Endodermal cell (in vitro differentiated cells): ENCODE results near the gene TNF. TPM values are rescaled to one million over a fixed set of nuclear protein-coding genes. Genes with fewer than 3 reads are reported as not detected.

ENCODE experiments used
- DNase-seq: peaks from one replicate; pipeline ENCODE4 v3.0.0-alpha.2; 2017
- H3K27ac ChIP-seq: 2 replicates; pipeline ENCODE4 v1.5.1; 2013; ENCODE audit warnings: mild to moderate bottlenecking, low read depth, low read length, moderate library complexity
- H3K27me3 ChIP-seq: 2 replicates; pipeline ENCODE4 v1.6.1; 2013; ENCODE audit warnings: mild to moderate bottlenecking, low read length, moderate library complexity; ENCODE audit not compliant: insufficient read depth, control insufficient read depth, poor library complexity, severe bottlenecking
- H3K36me3 ChIP-seq: 2 replicates; pipeline ENCODE4 v1.7.0; 2013; ENCODE audit warnings: mild to moderate bottlenecking, low read length, moderate library complexity; ENCODE audit not compliant: control insufficient read depth, insufficient read depth
- H3K4me1 ChIP-seq: one replicate; pipeline ENCODE4 v1.7.0; 2013; ENCODE audit warnings: low read length; ENCODE audit not compliant: control insufficient read depth, insufficient read depth
- H3K4me3 ChIP-seq: 2 replicates; pipeline ENCODE4 v1.5.1; 2013; ENCODE audit warnings: mild to moderate bottlenecking, low read length, moderate library complexity
- H3K9ac ChIP-seq: 2 replicates; pipeline ENCODE4 v1.6.1; 2013; ENCODE audit warnings: mild to moderate bottlenecking, low read length, moderate library complexity; ENCODE audit not compliant: poor library complexity, severe bottlenecking; ENCODE audit errors: extremely low read depth
- H3K9me3 ChIP-seq: 2 replicates; pipeline ENCODE4 v1.6.1; 2013; ENCODE audit warnings: mild to moderate bottlenecking, low read length, moderate library complexity; ENCODE audit not compliant: control insufficient read depth
- H3K27ac Mint-ChIP-seq: 2 replicates; pipeline ENCODE4 v1.8.0; 2020; ENCODE audit warnings: mixed read lengths
- H3K27me3 Mint-ChIP-seq: 2 replicates; pipeline ENCODE4 v1.8.0; 2021; ENCODE audit warnings: mild to moderate bottlenecking, mixed read lengths; ENCODE audit not compliant: insufficient read depth
- H3K36me3 Mint-ChIP-seq: 2 replicates; pipeline ENCODE4 v1.8.0; 2020; ENCODE audit warnings: low read depth, mixed read lengths
- H3K4me1 Mint-ChIP-seq: 2 replicates; pipeline ENCODE4 v1.8.0; 2020; ENCODE audit warnings: mixed read lengths
- H3K4me3 Mint-ChIP-seq: 2 replicates; pipeline ENCODE4 v1.8.0; 2020; ENCODE audit warnings: mild to moderate bottlenecking, moderate library complexity, mixed read lengths
- H3K9me3 Mint-ChIP-seq: 2 replicates; pipeline ENCODE4 v1.8.0; 2020; ENCODE audit warnings: mild to moderate bottlenecking, mixed read lengths
- CTCF ChIP-seq: fragments of 200-600 bp; sonication (generic); conservative IDR thresholded peaks from 2 replicates; pipeline ENCODE4 v1.5.0; 2021; ENCODE audit warnings: antibody characterized with exemption, mild to moderate bottlenecking
- WGBS, 2 experiments: methylation state at CpG; one replicate each; pipeline versions ENCODE4 v1.1.5 to v1.1.7; 2013; ENCODE audit warnings: missing lambda C conversion rate in 2 of 2, mixed read lengths in 1 of 2; ENCODE audit not compliant: insufficient coverage in 1 of 2, insufficient read length in 1 of 2; 5-methylcytosine and 5-hydroxymethylcytosine counted together
- total RNA-seq, 2 donors: library from RNA; stranded (reverse); fragmentation: NEBNext Ultra II Directional in 1 of 2; extraction: Animal tissue kit (Norgen Biotek cat#: 25700) in 1 of 2; gene quantifications; 2 replicates in 1 of 2; 3 replicates in 1 of 2; pipeline ENCODE4 v1.2.1, GENCODE V29; 2021

Gene TNF
- total RNA-seq, 2 donors from 2014 or later = not detected

- Mint-ChIP-seq H3K36me3 (peaks cover 49% of the 10 kb centered on the region), H3K27ac (peak overlapping the region; percentile 82), H3K4me3 (peak overlapping the region; percentile 98), H3K9me3 (no peaks in the 10 kb centered on the region), H3K4me1 (peaks cover 32% of the 10 kb centered on the region), H3K27me3 (no peaks in the 10 kb centered on the region)
- 19 to 80% methylated on average over 1 to 4 of the region's 4 CpGs for WGBS, 2 experiments
- no peak for TF ChIP-seq CTCF
- H3K4me3 ChIP-seq = peak overlapping the region; percentile 99
- H3K36me3 ChIP-seq = peaks cover 49% of the 10 kb centered on the region
- peak overlapping the region; percentile 98 for H3K9ac ChIP-seq
- no peak for DNase-seq
- H3K27me3 ChIP-seq = no peaks in the 10 kb centered on the region
- H3K9me3 ChIP-seq = no peaks in the 10 kb centered on the region
- peaks cover 7% of the 10 kb centered on the region for H3K4me1 ChIP-seq
- H3K27ac ChIP-seq = no peak overlapping the region
Observed at GRCh38 chr6:31540640-31541039, 34.7 kb upstream of the TNF start.

GRCh38 chr6:31541059-31541657 is 34.2 kb upstream of the TNF start:
- Histone ChIP-seq H3K9ac (peak overlapping the region; percentile 98), H3K27ac (peak overlapping the region; percentile 100), H3K4me1 (peaks cover 7% of the 10 kb centered on the region), H3K27me3 (no peaks in the 10 kb centered on the region), H3K4me3 (peak overlapping the region; percentile 99), H3K9me3 (no peaks in the 10 kb centered on the region), H3K36me3 (peaks cover 44% of the 10 kb centered on the region)
- peak; percentile 82 for DNase-seq
- Mint-ChIP-seq H3K36me3 (peaks cover 43% of the 10 kb centered on the region), H3K27me3 (no peaks in the 10 kb centered on the region), H3K27ac (peak overlapping the region; percentile 99), H3K4me1 (peaks cover 34% of the 10 kb centered on the region), H3K9me3 (no peaks in the 10 kb centered on the region), H3K4me3 (peak overlapping the region; percentile 98)
- 0 to 2% methylated on average over 12 to 20 of the region's 21 CpGs for WGBS, 2 experiments
- TF ChIP-seq CTCF = no peak

GRCh38 chr6:31541658-31542521 is 33.5 kb upstream of the TNF start, which contains the start of gene DDX39B:
TSS of gene DDX39B (minus strand) at chr6:31542003. CDS start at chr6:31540532, 1,471 bp downstream.
- H3K4me1 ChIP-seq = peaks cover 7% of the 10 kb centered on the region
- no peak for TF ChIP-seq CTCF
- Mint-ChIP-seq H3K27ac (peak within 1 kb of the TSS; percentile 99), H3K4me3 (peak within 1 kb of the TSS; percentile 98), H3K4me1 (peaks cover 35% of the 10 kb centered on the region), H3K36me3 (peaks cover 36% of the 10 kb centered on the region), H3K27me3 (no peaks in the 10 kb centered on the region), H3K9me3 (no peaks in the 10 kb centered on the region)
- H3K4me3 ChIP-seq = peak within 1 kb of the TSS; percentile 99
- WGBS, 2 experiments = 0% methylated on average over 25 to 43 of the region's 43 CpGs
- H3K9ac ChIP-seq = peak within 1 kb of the TSS; percentile 98
- DNase-seq = peak; percentile 97
- peaks cover 37% of the 10 kb centered on the region for H3K36me3 ChIP-seq
- peak within 1 kb of the TSS; percentile 100 for H3K27ac ChIP-seq
- H3K27me3 ChIP-seq = no peaks in the 10 kb centered on the region
- no peaks in the 10 kb centered on the region for H3K9me3 ChIP-seq
